Caco-2 (cell line): ENCODE data around the gene RETREG1. TPM values are rescaled to one million over a fixed set of nuclear protein-coding genes. Genes with fewer than 3 reads are reported as not detected.

Source experiments
- BruUV-seq: library from RNA; stranded (reverse); fragments of 400-500 nt; replicated peaks from 2 replicates; lab custom pipeline; 2021; lab: Mats Ljungman, UMichigan
- CTCF ChIA-PET: fragments of 300-600 bp; sonication (Branson Sonifier 250); formaldehyde crosslinking; loops from one replicate; lab custom pipeline; 2022; ENCODE audit warnings: antibody characterized with exemption; lab: Charles Lee
- POLR2A ChIA-PET: fragments of 300-600 bp; sonication (Branson Sonifier 250); formaldehyde crosslinking; loops from one replicate; lab custom pipeline; 2022; ENCODE audit warnings: antibody characterized with exemption; lab: Charles Lee
- DNase-seq, 2 experiments: peaks; one replicate each; pipeline versions ENCODE4 v3.0.0 to v3.0.0-alpha.2; 2020 to 2022
- H3K27me3 ChIP-seq: replicated peaks from 2 replicates; pipeline ENCODE4 v1.6.0; 2011; ENCODE audit warnings: low read length; ENCODE audit not compliant: control insufficient read depth, insufficient read depth
- H3K36me3 ChIP-seq: 2 replicates; pipeline ENCODE4 v1.5.1; 2011; ENCODE audit warnings: low read length; ENCODE audit not compliant: control insufficient read depth, insufficient read depth
- H3K4me1 ChIP-seq: fragments of 250-450 bp; sonication (Bioruptor Pico); 2 replicates; pipeline ENCODE4 v1.5.1; 2020; ENCODE audit warnings: mild to moderate bottlenecking
- H3K4me3 ChIP-seq: 2 replicates; pipeline ENCODE4 v1.5.1; 2011; ENCODE audit warnings: low read depth, mild to moderate bottlenecking, control low read depth, low read length
- H3K9me3 ChIP-seq: fragments of 250-450 bp; sonication (Bioruptor Pico); 2 replicates; pipeline ENCODE4 v1.5.1; 2020; ENCODE audit warnings: mild to moderate bottlenecking, moderate library complexity
- H3K27ac Mint-ChIP-seq: one replicate; pipeline ENCODE4 v1.8.0; 2022; ENCODE audit warnings: mixed read lengths; ENCODE audit not compliant: unreplicated experiment
- H3K27me3 Mint-ChIP-seq: one replicate; pipeline ENCODE4 v1.8.0; 2022; ENCODE audit warnings: mixed read lengths; ENCODE audit not compliant: insufficient read depth, unreplicated experiment
- H3K36me3 Mint-ChIP-seq: one replicate; pipeline ENCODE4 v1.8.0; 2022; ENCODE audit warnings: mild to moderate bottlenecking, mixed read lengths; ENCODE audit not compliant: insufficient read depth, unreplicated experiment
- H3K4me1 Mint-ChIP-seq: one replicate; pipeline ENCODE4 v1.8.0; 2022; ENCODE audit warnings: low read depth, mixed read lengths; ENCODE audit not compliant: unreplicated experiment
- H3K4me3 Mint-ChIP-seq: one replicate; pipeline ENCODE4 v1.8.0; 2022; ENCODE audit warnings: mild to moderate bottlenecking, moderate library complexity, mixed read lengths; ENCODE audit not compliant: unreplicated experiment
- H3K9me3 Mint-ChIP-seq: one replicate; pipeline ENCODE4 v1.8.0; 2022; ENCODE audit warnings: mixed read lengths; ENCODE audit not compliant: unreplicated experiment
- intact Hi-C: fragments of 100-400 bp; cut with micrococcal nuclease; formaldehyde crosslinking; loops from one replicate; pipeline ENCODE4 v1.10.0; 2022; ENCODE audit not compliant: unreplicated experiment
- total RNA-seq: library from RNA; stranded (reverse); gene quantifications from 2 replicates; pipeline ENCODE4 v1.2.3, GENCODE V29; 2022
- TF ChIP-seq, protein P1 (sequence below), 2 experiments: fragments of 200-600 bp in 1 of 2; IDR thresholded peaks; 1 replicate in 1 of 2; 2 replicates in 1 of 2; pipeline versions ENCODE4 v1.5.1 to v1.8.0; 2011 to 2022; ENCODE audit warnings: antibody characterized with exemption in 1 of 2, control low read depth in 1 of 2, inconsistent platforms in 1 of 2, low read depth in 1 of 2, low read length in 1 of 2, mild to moderate bottlenecking in 1 of 2, moderate library complexity in 1 of 2; ENCODE audit not compliant: insufficient read depth in 1 of 2, severe bottlenecking in 1 of 2, unreplicated experiment in 1 of 2

The RETREG1 gene
- total RNA-seq, 1 experiment from 2014 or later, result 15.1 TPM

DNA sequence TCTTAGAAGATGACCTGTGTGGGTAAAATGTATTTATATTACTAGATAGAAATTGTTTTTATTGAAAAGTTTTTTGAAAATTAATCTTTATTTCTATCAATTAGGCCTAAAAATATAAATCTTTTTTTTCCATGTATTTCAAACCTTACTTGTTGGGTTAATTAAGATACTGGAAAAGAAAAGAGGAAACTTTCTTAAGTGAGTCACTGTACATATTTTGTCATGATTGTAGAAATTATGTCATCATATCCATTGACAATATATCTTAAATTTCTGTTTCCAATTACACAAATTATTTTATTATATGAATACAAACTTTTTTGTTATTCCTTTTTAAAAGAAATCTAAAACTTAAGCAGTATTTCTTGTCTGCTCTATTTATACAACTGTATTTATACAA, 53.1 kb downstream of the RETREG1 start:
- CTCF ChIA-PET, result interaction anchor here (0.6 kb wide), 1 partner anchor 67 kb away, joined by 3 read pairs; no protein-coding TSS in a partner anchor

DNA sequence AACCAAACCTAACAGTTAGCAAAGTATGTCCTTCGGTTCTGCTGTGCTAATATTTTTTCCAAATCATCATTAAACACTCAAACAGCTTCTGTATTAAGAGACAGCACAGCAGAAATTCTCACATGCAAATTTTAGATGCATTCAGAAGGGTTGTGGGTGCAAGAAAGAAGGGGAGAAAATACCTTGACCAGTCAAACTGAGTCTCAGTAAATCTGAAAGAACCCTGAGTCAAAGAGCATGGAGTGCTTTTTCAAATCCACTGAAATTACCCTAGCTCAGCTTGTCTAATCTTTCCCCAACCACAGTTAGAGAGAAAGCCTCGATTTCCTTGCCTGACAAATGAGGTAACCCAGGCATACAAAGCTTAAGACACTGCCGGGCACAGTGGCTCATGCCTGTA, 55.1 kb downstream of the RETREG1 start:
- BruUV-seq, result no TSS peak
- Mint-ChIP-seq H3K36me3 (no peaks in the 10 kb centered on the region), H3K4me3 (no peak overlapping the region), H3K27me3 (no peaks in the 10 kb centered on the region), H3K27ac (no peak overlapping the region), H3K4me1 (no peaks in the 10 kb centered on the region), H3K9me3 (no peaks in the 10 kb centered on the region)
- Histone ChIP-seq H3K4me1 (no peaks in the 10 kb centered on the region), H3K36me3 (no peaks in the 10 kb centered on the region), H3K9me3 (no peaks in the 10 kb centered on the region), H3K4me3 (no peak overlapping the region), H3K27me3 (no peaks in the 10 kb centered on the region)
- ChIA-PET CTCF (no interaction called here), POLR2A (no interaction called here)
- intact Hi-C loops, result no loop called here
- DNase-seq, result no peak
- TF ChIP-seq, protein P1, sequence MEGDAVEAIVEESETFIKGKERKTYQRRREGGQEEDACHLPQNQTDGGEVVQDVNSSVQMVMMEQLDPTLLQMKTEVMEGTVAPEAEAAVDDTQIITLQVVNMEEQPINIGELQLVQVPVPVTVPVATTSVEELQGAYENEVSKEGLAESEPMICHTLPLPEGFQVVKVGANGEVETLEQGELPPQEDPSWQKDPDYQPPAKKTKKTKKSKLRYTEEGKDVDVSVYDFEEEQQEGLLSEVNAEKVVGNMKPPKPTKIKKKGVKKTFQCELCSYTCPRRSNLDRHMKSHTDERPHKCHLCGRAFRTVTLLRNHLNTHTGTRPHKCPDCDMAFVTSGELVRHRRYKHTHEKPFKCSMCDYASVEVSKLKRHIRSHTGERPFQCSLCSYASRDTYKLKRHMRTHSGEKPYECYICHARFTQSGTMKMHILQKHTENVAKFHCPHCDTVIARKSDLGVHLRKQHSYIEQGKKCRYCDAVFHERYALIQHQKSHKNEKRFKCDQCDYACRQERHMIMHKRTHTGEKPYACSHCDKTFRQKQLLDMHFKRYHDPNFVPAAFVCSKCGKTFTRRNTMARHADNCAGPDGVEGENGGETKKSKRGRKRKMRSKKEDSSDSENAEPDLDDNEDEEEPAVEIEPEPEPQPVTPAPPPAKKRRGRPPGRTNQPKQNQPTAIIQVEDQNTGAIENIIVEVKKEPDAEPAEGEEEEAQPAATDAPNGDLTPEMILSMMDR (IDR thresholded peaks at IDR 0.05; ENCODE audit: insufficient read depth in 1 of 2, low read depth in 1 of 2, low read length in 1 of 2, severe bottlenecking in 1 of 2, unreplicated experiment in 1 of 2), result no peak

More for the DNA sequence above, 53.1 kb downstream of the RETREG1 start:
- no TSS peak for BruUV-seq
- H3K27ac Mint-ChIP-seq, result no peak overlapping the region
- Histone ChIP-seq H3K9me3 (no peaks in the 10 kb centered on the region), H3K4me1 (no peaks in the 10 kb centered on the region), H3K4me3 (no peak overlapping the region), H3K27me3 (no peaks in the 10 kb centered on the region), H3K36me3 (no peaks in the 10 kb centered on the region)
- TF ChIP-seq, protein P1 (IDR thresholded peaks at IDR 0.05; ENCODE audit: insufficient read depth in 1 of 2, low read depth in 1 of 2, low read length in 1 of 2, severe bottlenecking in 1 of 2, unreplicated experiment in 1 of 2), result no peak
- no peak for DNase-seq
- no peaks in the 10 kb centered on the region for H3K27me3 Mint-ChIP-seq
- H3K9me3 Mint-ChIP-seq, result no peaks in the 10 kb centered on the region
- no peaks in the 10 kb centered on the region for H3K4me1 Mint-ChIP-seq
- POLR2A ChIA-PET, result no interaction called here
- H3K36me3 Mint-ChIP-seq, result no peaks in the 10 kb centered on the region
- no peak overlapping the region for H3K4me3 Mint-ChIP-seq
- intact Hi-C loops, result no loop called here

DNA sequence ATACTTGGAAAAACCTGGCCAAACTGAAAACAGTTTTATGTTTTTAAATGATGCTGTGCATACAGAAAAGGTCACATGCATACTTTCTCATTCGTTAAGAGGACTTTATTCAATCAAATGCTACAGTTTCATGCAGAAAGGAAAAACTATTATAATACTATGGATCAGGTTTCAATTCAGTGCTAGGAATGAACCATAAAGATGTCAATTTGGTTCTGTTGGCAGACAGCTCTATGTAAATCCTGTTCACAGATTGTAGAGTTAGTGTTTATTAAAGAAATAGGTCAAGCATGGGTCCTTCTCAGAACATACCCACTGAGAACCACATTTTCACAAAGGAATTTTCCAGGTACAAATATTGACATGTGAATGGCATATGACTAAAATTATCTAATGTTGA, 57.1 kb downstream of the RETREG1 start:
- H3K4me3 ChIP-seq, result no peak overlapping the region
- TF ChIP-seq, protein P1 (IDR thresholded peaks at IDR 0.05; ENCODE audit: insufficient read depth in 1 of 2, low read depth in 1 of 2, low read length in 1 of 2, severe bottlenecking in 1 of 2, unreplicated experiment in 1 of 2), result no peak
- ChIA-PET POLR2A (no interaction called here), CTCF (no interaction called here)
- H3K4me1 ChIP-seq, result no peaks in the 10 kb centered on the region
- intact Hi-C loops, result loop anchor here (10.0 kb wide), 1 partner anchor 395 kb away; no protein-coding TSS in a partner anchor
- DNase-seq, result no peak
- no peaks in the 10 kb centered on the region for H3K27me3 Mint-ChIP-seq
- no peaks in the 10 kb centered on the region for H3K9me3 Mint-ChIP-seq
- no peaks in the 10 kb centered on the region for H3K27me3 ChIP-seq
- no peaks in the 10 kb centered on the region for H3K36me3 ChIP-seq
- no peaks in the 10 kb centered on the region for H3K36me3 Mint-ChIP-seq
- no peak overlapping the region for H3K27ac Mint-ChIP-seq
- H3K4me1 Mint-ChIP-seq, result no peaks in the 10 kb centered on the region
- no peak overlapping the region for H3K4me3 Mint-ChIP-seq
- no TSS peak for BruUV-seq
- no peaks in the 10 kb centered on the region for H3K9me3 ChIP-seq
